ENCODE measurements around the gene DNAAF9.
"Not testable (repeated sequence)": the region's sequence is repeated elsewhere in the genome, so short reads cannot be mapped to it uniquely, and the experiment has no call there.

The DNAAF9 gene

GRCh38 chr20:3407040-3407770 lies at the start of gene DNAAF9:
Gene DNAAF9 (minus strand): TSS chr20:3407669. CDS start chr20:3407557, 112 bp downstream.
- peak; percentile 73 to 74 for DNase-seq

- DNase-seq, result no peak
These were observed 49.2 kb upstream of the DNAAF9 start for GRCh38 chr20:3456648-3457047.

- no peak for DNase-seq
These were observed 47.4 kb upstream of the DNAAF9 start for GRCh38 chr20:3454831-3455230.

GRCh38 chr20:3452690-3453089 lies 45.2 kb upstream of the DNAAF9 start:
- no peak for DNase-seq

- DNase-seq, result no peak
These were observed 44.7 kb upstream of the DNAAF9 start for GRCh38 chr20:3452136-3452535.

- DNase-seq, result no peak
These were observed 41.9 kb upstream of the DNAAF9 start for GRCh38 chr20:3449319-3449718.

GRCh38 chr20:3447321-3447720 lies 39.9 kb upstream of the DNAAF9 start:
- no peak for DNase-seq

- DNase-seq, result no peak
These were observed 39.3 kb upstream of the DNAAF9 start for GRCh38 chr20:3446779-3447178.

- DNase-seq, result no peak
These were observed 29.6 kb upstream of the DNAAF9 start for GRCh38 chr20:3436864-3437574.

GRCh38 chr20:3434232-3434631 lies 26.8 kb upstream of the DNAAF9 start:
- DNase-seq, result no peak

- DNase-seq, result no peak
These were observed 26.3 kb upstream of the DNAAF9 start for GRCh38 chr20:3433744-3434143.

GRCh38 chr20:3432844-3433243 lies 25.4 kb upstream of the DNAAF9 start:
- DNase-seq, result no peak

- no peak for DNase-seq
These were observed 23.6 kb upstream of the DNAAF9 start for GRCh38 chr20:3431109-3431508.

GRCh38 chr20:3430376-3431069 lies 23.1 kb upstream of the DNAAF9 start:
- DNase-seq, result peak in 1 of 2 donors; percentile 33

- not testable (repeated sequence) for DNase-seq
These were observed 19.3 kb upstream of the DNAAF9 start for GRCh38 chr20:3426766-3427165.

- DNase-seq, result no peak
These were observed 15.7 kb upstream of the DNAAF9 start for GRCh38 chr20:3423126-3423525.

GRCh38 chr20:3421985-3422384 lies 14.5 kb upstream of the DNAAF9 start:
- DNase-seq, result no peak

- DNase-seq, result peak; percentile 43 to 66
These were observed 12.8 kb upstream of the DNAAF9 start for GRCh38 chr20:3420211-3420707.

GRCh38 chr20:3418161-3418560 lies 10.7 kb upstream of the DNAAF9 start:
- not testable (repeated sequence) for DNase-seq

GRCh38 chr20:3414122-3414521 lies 6.7 kb upstream of the DNAAF9 start:
- no peak for DNase-seq

- no peak for DNase-seq
These were observed 6.0 kb upstream of the DNAAF9 start for GRCh38 chr20:3413393-3413889.

GRCh38 chr20:3412600-3413392 lies 5.3 kb upstream of the DNAAF9 start:
- no peak for DNase-seq

GRCh38 chr20:3410464-3410863 lies 3.0 kb upstream of the DNAAF9 start:
- no peak for DNase-seq

All from CD4-positive, alpha-beta T cell treated with Interleukin-1 beta for 1 hour (primary cell).